Caco-2 (cell line): Measurements from ENCODE around the gene SLC25A39. TPM values are rescaled to one million over a fixed set of nuclear protein-coding genes. Genes with fewer than 3 reads are reported as not detected.

Source experiments
- BruUV-seq: library from RNA; stranded (reverse); fragments of 400-500 nt; replicated peaks from 2 replicates; lab custom pipeline; 2021; lab: Mats Ljungman, UMichigan
- CTCF ChIA-PET: fragments of 300-600 bp; sonication (Branson Sonifier 250); formaldehyde crosslinking; loops from one replicate; lab custom pipeline; 2022; ENCODE audit warnings: antibody characterized with exemption; lab: Charles Lee
- POLR2A ChIA-PET: fragments of 300-600 bp; sonication (Branson Sonifier 250); formaldehyde crosslinking; loops from one replicate; lab custom pipeline; 2022; ENCODE audit warnings: antibody characterized with exemption; lab: Charles Lee
- DNase-seq, 2 experiments: peaks; one replicate each; pipeline versions ENCODE4 v3.0.0 to v3.0.0-alpha.2; 2020 to 2022
- H3K27me3 ChIP-seq: replicated peaks from 2 replicates; pipeline ENCODE4 v1.6.0; 2011; ENCODE audit warnings: low read length; ENCODE audit not compliant: control insufficient read depth, insufficient read depth
- H3K36me3 ChIP-seq: 2 replicates; pipeline ENCODE4 v1.5.1; 2011; ENCODE audit warnings: low read length; ENCODE audit not compliant: control insufficient read depth, insufficient read depth
- H3K4me1 ChIP-seq: fragments of 250-450 bp; sonication (Bioruptor Pico); 2 replicates; pipeline ENCODE4 v1.5.1; 2020; ENCODE audit warnings: mild to moderate bottlenecking
- H3K4me3 ChIP-seq: 2 replicates; pipeline ENCODE4 v1.5.1; 2011; ENCODE audit warnings: low read depth, mild to moderate bottlenecking, control low read depth, low read length
- H3K9me3 ChIP-seq: fragments of 250-450 bp; sonication (Bioruptor Pico); 2 replicates; pipeline ENCODE4 v1.5.1; 2020; ENCODE audit warnings: mild to moderate bottlenecking, moderate library complexity
- H3K27ac Mint-ChIP-seq: one replicate; pipeline ENCODE4 v1.8.0; 2022; ENCODE audit warnings: mixed read lengths; ENCODE audit not compliant: unreplicated experiment
- H3K27me3 Mint-ChIP-seq: one replicate; pipeline ENCODE4 v1.8.0; 2022; ENCODE audit warnings: mixed read lengths; ENCODE audit not compliant: insufficient read depth, unreplicated experiment
- H3K36me3 Mint-ChIP-seq: one replicate; pipeline ENCODE4 v1.8.0; 2022; ENCODE audit warnings: mild to moderate bottlenecking, mixed read lengths; ENCODE audit not compliant: insufficient read depth, unreplicated experiment
- H3K4me1 Mint-ChIP-seq: one replicate; pipeline ENCODE4 v1.8.0; 2022; ENCODE audit warnings: low read depth, mixed read lengths; ENCODE audit not compliant: unreplicated experiment
- H3K4me3 Mint-ChIP-seq: one replicate; pipeline ENCODE4 v1.8.0; 2022; ENCODE audit warnings: mild to moderate bottlenecking, moderate library complexity, mixed read lengths; ENCODE audit not compliant: unreplicated experiment
- H3K9me3 Mint-ChIP-seq: one replicate; pipeline ENCODE4 v1.8.0; 2022; ENCODE audit warnings: mixed read lengths; ENCODE audit not compliant: unreplicated experiment
- CTCF ChIP-seq, 2 experiments: fragments of 200-600 bp in 1 of 2; IDR thresholded peaks; 1 replicate in 1 of 2; 2 replicates in 1 of 2; pipeline versions ENCODE4 v1.5.1 to v1.8.0; 2011 to 2022; ENCODE audit warnings: antibody characterized with exemption in 1 of 2, control low read depth in 1 of 2, inconsistent platforms in 1 of 2, low read depth in 1 of 2, low read length in 1 of 2, mild to moderate bottlenecking in 1 of 2, moderate library complexity in 1 of 2; ENCODE audit not compliant: insufficient read depth in 1 of 2, severe bottlenecking in 1 of 2, unreplicated experiment in 1 of 2
- intact Hi-C: fragments of 100-400 bp; cut with micrococcal nuclease; formaldehyde crosslinking; loops from one replicate; pipeline ENCODE4 v1.10.0; 2022; ENCODE audit not compliant: unreplicated experiment
- total RNA-seq: library from RNA; stranded (reverse); gene quantifications from 2 replicates; pipeline ENCODE4 v1.2.3, GENCODE V29; 2022

Gene SLC25A39
- total RNA-seq, 1 experiment from 2014 or later, result 155 TPM

- no peaks in the 10 kb centered on the region for H3K9me3 Mint-ChIP-seq
- BruUV-seq, result no TSS peak
Observed at GRCh38 chr17:44361292-44362260, 37.0 kb upstream of the SLC25A39 start.

GRCh38 chr17:44360826-44361225 lies 36.2 kb upstream of the SLC25A39 start:
- Mint-ChIP-seq H3K4me3 (no peak overlapping the region), H3K36me3 (no peaks in the 10 kb centered on the region), H3K9me3 (no peaks in the 10 kb centered on the region), H3K27me3 (peaks cover 3% of the 10 kb centered on the region), H3K27ac (peak overlapping the region; percentile 53), H3K4me1 (peaks cover 17% of the 10 kb centered on the region)
- intact Hi-C loops, result no loop called here
- POLR2A ChIA-PET, result interaction anchor here (1.0 kb wide), 1 partner anchor 15 kb away, joined by 3 read pairs; no protein-coding TSS in a partner anchor
- TF ChIP-seq CTCF (IDR thresholded peaks at IDR 0.05; ENCODE audit: insufficient read depth in 1 of 2, low read depth in 1 of 2, low read length in 1 of 2, severe bottlenecking in 1 of 2, unreplicated experiment in 1 of 2), result no peak
- Histone ChIP-seq H3K4me1 (peaks cover 10% of the 10 kb centered on the region; the same call in 1 of the 2 replicates), H3K36me3 (no peaks in the 10 kb centered on the region), H3K27me3 (0 out of 2 replicates have a peak, but pooled peaks cover 1% of the 10 kb centered on the region), H3K9me3 (no peaks in the 10 kb centered on the region), H3K4me3 (no peak overlapping the region)
- peak; percentile 38 to 52 for DNase-seq
- BruUV-seq, result no TSS peak
- CTCF ChIA-PET, result interaction anchor here (1.5 kb wide), 1 partner anchor 15 kb away, joined by 3 read pairs; the partner anchor contains the start of gene GRN

More at GRCh38 chr17:44361292-44362260, 37.0 kb upstream of the SLC25A39 start:
- Mint-ChIP-seq H3K36me3 (no peaks in the 10 kb centered on the region), H3K27me3 (peaks cover 5% of the 10 kb centered on the region), H3K4me1 (peaks cover 17% of the 10 kb centered on the region), H3K4me3 (no peak overlapping the region), H3K27ac (no peak overlapping the region)
- peak in 1 of 2 experiments; percentile 37 for DNase-seq
- ChIA-PET CTCF (interaction anchor here (0.8 to 1.8 kb wide), 3 partner anchors 10 to 162 kb away, joined by 3 to 4 read pairs (median 3); partner anchors contain the start of gene GRN), POLR2A (interaction anchor here (1.0 kb wide), 1 partner anchor 16 kb away, joined by 3 read pairs; no protein-coding TSS in a partner anchor)
- TF ChIP-seq CTCF (IDR thresholded peaks at IDR 0.05; ENCODE audit: insufficient read depth in 1 of 2, low read depth in 1 of 2, low read length in 1 of 2, severe bottlenecking in 1 of 2, unreplicated experiment in 1 of 2), result no peak
- intact Hi-C loops, result no loop called here
- Histone ChIP-seq H3K4me3 (no peak overlapping the region), H3K27me3 (0 out of 2 replicates have a peak, but pooled peaks cover 1% of the 10 kb centered on the region), H3K4me1 (peaks cover 10% of the 10 kb centered on the region; the same call in 1 of the 2 replicates), H3K36me3 (no peaks in the 10 kb centered on the region), H3K9me3 (no peaks in the 10 kb centered on the region)

GRCh38 chr17:44360144-44360533 lies 35.5 kb upstream of the SLC25A39 start:
- H3K27me3 ChIP-seq, result 0 out of 2 replicates have a peak, but pooled peaks cover 1% of the 10 kb centered on the region
- Mint-ChIP-seq H3K27ac (peak overlapping the region; percentile 53), H3K4me3 (no peak overlapping the region), H3K4me1 (peaks cover 17% of the 10 kb centered on the region), H3K9me3 (no peaks in the 10 kb centered on the region), H3K27me3 (peaks cover 3% of the 10 kb centered on the region), H3K36me3 (no peaks in the 10 kb centered on the region)
- no peak for DNase-seq
- CTCF ChIA-PET, result interaction anchor here (0.6 to 1.5 kb wide), 2 partner anchors 15 to 147 kb away, joined by 3 to 4 read pairs; partner anchors contain the start of gene GRN
- H3K9me3 ChIP-seq, result no peaks in the 10 kb centered on the region
- intact Hi-C loops, result no loop called here
- POLR2A ChIA-PET, result no interaction called here
- no peak overlapping the region for H3K4me3 ChIP-seq
- no peaks in the 10 kb centered on the region for H3K36me3 ChIP-seq
- peaks cover 10% of the 10 kb centered on the region; the same call in 1 of the 2 replicates for H3K4me1 ChIP-seq
- no peak for TF ChIP-seq CTCF (IDR thresholded peaks at IDR 0.05; ENCODE audit: insufficient read depth in 1 of 2, low read depth in 1 of 2, low read length in 1 of 2, severe bottlenecking in 1 of 2, unreplicated experiment in 1 of 2)
- BruUV-seq, result no TSS peak
